HepG2 (cell line): Measurements from ENCODE around the gene CAMTA1. TPM values are rescaled to one million over a fixed set of nuclear protein-coding genes. Genes with fewer than 3 reads are reported as not detected.
A peak's percentile ranks its signal among the peaks of the same experiment; 100 is the strongest.

Experiments
- ATAC-seq: fragments of 200-7000 bp; cut with Tn5 transposase; 3 replicates; pipeline ENCODE4 v1.9.1; 2020; ENCODE audit warnings: mild to moderate bottlenecking, moderate library complexity
- BruUV-seq: library from RNA; stranded (reverse); fragments of 400-500 nt; replicated peaks from 2 replicates; lab custom pipeline; 2021; lab: Mats Ljungman, UMichigan
- CTCF ChIA-PET: fragments of 300-600 bp; formaldehyde crosslinking; extraction: SDS; loops from one replicate; lab custom pipeline; 2021; ENCODE audit warnings: low total read pairs, inconsistent platforms, low intra/inter-chr PET ratio; lab: Yijun Ruan, JAX
- POLR2A ChIA-PET: fragments of 350-600 bp; sonication (Branson Sonifier 250); formaldehyde crosslinking; loops from one replicate; lab custom pipeline; 2020; ENCODE audit warnings: antibody characterized with exemption, inconsistent platforms; lab: Yijun Ruan, JAX
- DNase-seq: peaks from one replicate; pipeline ENCODE4 v3.0.0-alpha.2; 2015; ENCODE audit warnings: low spot score
- FAIRE-seq: peaks from 3 replicates; lab custom pipeline; 2011; peaks lifted over from hg19 to GRCh38; lab: Jason Lieb, UNC
- H2AFZ ChIP-seq: one replicate; pipeline ENCODE4 v1.6.1; 2011; ENCODE audit warnings: low read length, inconsistent platforms
- H3K27ac ChIP-seq: fragments of 300-600 bp; 3 replicates; pipeline ENCODE4 v1.8.0; 2011; ENCODE audit warnings: mixed run types, mild to moderate bottlenecking, mixed read lengths, low read length, inconsistent platforms; ENCODE audit not compliant: insufficient read depth; ENCODE audit errors: extremely low read length
- H3K27me3 ChIP-seq, 2 experiments: fragments of 200-600 bp in 1 of 2; 2 replicates in 1 of 2; 3 replicates in 1 of 2; pipeline versions ENCODE4 v1.6.0 to v1.8.0; 2011; ENCODE audit warnings: low read length in 2 of 2, mild to moderate bottlenecking in 2 of 2, moderate library complexity in 2 of 2, inconsistent platforms in 1 of 2; ENCODE audit not compliant: insufficient read depth in 2 of 2, control insufficient read depth in 1 of 2
- H3K36me3 ChIP-seq, 2 experiments: fragments of 200-600 bp in 1 of 2; replicated peaks in 1 of 2; 2 replicates in 1 of 2; 3 replicates in 1 of 2; pipeline versions ENCODE4 v1.5.1 to v1.8.0; 2011; ENCODE audit warnings: low read length in 2 of 2, inconsistent platforms in 1 of 2; ENCODE audit not compliant: insufficient read depth in 2 of 2, control insufficient read depth in 1 of 2
- H3K4me1 ChIP-seq: 2 replicates; pipeline ENCODE4 v1.5.1; 2012; ENCODE audit warnings: low read length, inconsistent platforms; ENCODE audit not compliant: insufficient read depth
- H3K4me2 ChIP-seq: 2 replicates; pipeline ENCODE4 v1.6.0; 2011; ENCODE audit warnings: low read depth, low read length, inconsistent platforms
- H3K4me3 ChIP-seq, 3 experiments: fragments of 200-600 bp in 1 of 3; sonication (generic), shearing (Covaris generic) in 1 of 3; replicated peaks in 1 of 3; 2 replicates each; pipeline ENCODE4 v1.5.1; 2011 to 2016; ENCODE audit warnings: low read length in 3 of 3, inconsistent platforms in 2 of 3, low read depth in 2 of 3, mild to moderate bottlenecking in 2 of 3, control low read depth in 1 of 3, mixed read lengths in 1 of 3; ENCODE audit not compliant: insufficient read depth in 1 of 3
- H3K79me2 ChIP-seq: one replicate; pipeline ENCODE4 v1.6.1; 2011; ENCODE audit warnings: low read length, inconsistent platforms; ENCODE audit not compliant: insufficient read depth
- H3K9ac ChIP-seq: 2 replicates; pipeline ENCODE4 v1.6.0; 2011; ENCODE audit warnings: mild to moderate bottlenecking, low read depth, low read length, inconsistent platforms; ENCODE audit not compliant: insufficient read depth
- H3K9me3 ChIP-seq: 2 replicates; pipeline ENCODE4 v1.5.1; 2012; ENCODE audit warnings: mild to moderate bottlenecking, low read length
- H4K20me1 ChIP-seq: 2 replicates; pipeline ENCODE4 v1.6.0; 2011; ENCODE audit warnings: inconsistent platforms, mild to moderate bottlenecking, low read length, moderate library complexity; ENCODE audit not compliant: insufficient read depth
- ARNT ChIP-seq: fragments of 450-650 bp; IDR thresholded peaks from 2 replicates; pipeline ENCODE4 v1.6.1; 2017
- GABPB1 ChIP-seq: IDR thresholded peaks from 2 replicates; pipeline ENCODE4 v1.6.1; 2016; ENCODE audit warnings: mild to moderate bottlenecking, missing genetic modification reagents, moderate library complexity, missing compliant biosample characterization
- HMG20B ChIP-seq: conservative IDR thresholded peaks from 2 replicates; pipeline ENCODE4 v1.6.1; 2016; ENCODE audit warnings: missing genetic modification reagents, missing compliant biosample characterization
- MAF1 ChIP-seq: sonication (generic); formaldehyde crosslinking; IDR thresholded peaks from 2 replicates; pipeline ENCODE4 v1.5.0; 2020; ENCODE audit warnings: missing genetic modification reagents, borderline replicate concordance
- MIXL1 ChIP-seq: IDR thresholded peaks from 2 replicates; pipeline ENCODE4 v1.6.1; 2016
- PCBP2 ChIP-seq: fragments of 200-400 bp; formaldehyde crosslinking; optimal IDR thresholded peaks from 2 replicates; pipeline ENCODE3; 2018; ENCODE audit warnings: low read length, low read depth; ENCODE audit not compliant: poor library complexity, severe bottlenecking
- PHF21A ChIP-seq: sonication (generic); formaldehyde crosslinking; IDR thresholded peaks from 2 replicates; pipeline ENCODE4 v1.5.0; 2020; ENCODE audit warnings: mild to moderate bottlenecking, missing genetic modification reagents
- POGZ ChIP-seq: sonication (generic); formaldehyde crosslinking; IDR thresholded peaks from 2 replicates; pipeline ENCODE4 v1.4.0; 2020; ENCODE audit warnings: mild to moderate bottlenecking, missing genetic modification reagents
- SMARCC2 ChIP-seq: fragments of 450-650 bp; IDR thresholded peaks from 2 replicates; pipeline ENCODE4 v1.6.1; 2017; ENCODE audit warnings: antibody characterized with exemption, mild to moderate bottlenecking
- SOX13 ChIP-seq, 3 experiments: fragments of 450-650 bp in 1 of 3; sonication (generic) in 1 of 3; formaldehyde crosslinking in 1 of 3; IDR thresholded peaks in 2 of 3; conservative IDR thresholded peaks in 1 of 3; 2 replicates each; pipeline versions ENCODE4 v1.5.0 to v1.6.1; 2016 to 2020; ENCODE audit warnings: antibody characterized with exemption in 1 of 3, mild to moderate bottlenecking in 1 of 3, missing compliant biosample characterization in 1 of 3, missing genetic modification reagents in 1 of 3, moderate library complexity in 1 of 3
- ZBTB2 ChIP-seq: sonication (generic); formaldehyde crosslinking; IDR thresholded peaks from 2 replicates; pipeline ENCODE4 v1.8.0; 2022; ENCODE audit warnings: low read depth, missing genetic modification reagents
- ZBTB42 ChIP-seq: sonication (generic); formaldehyde crosslinking; IDR thresholded peaks from 2 replicates; pipeline ENCODE4 v1.5.0; 2020; ENCODE audit warnings: mild to moderate bottlenecking, missing genetic modification reagents
- ZNF24 ChIP-seq: fragments of 450-650 bp; IDR thresholded peaks from 2 replicates; pipeline ENCODE4 v1.6.1; 2017; ENCODE audit warnings: antibody characterized with exemption, mild to moderate bottlenecking
- ZNF260 ChIP-seq: sonication (generic); formaldehyde crosslinking; IDR thresholded peaks from 2 replicates; pipeline ENCODE4 v1.4.0; 2020; ENCODE audit warnings: missing genetic modification reagents, low read depth, mild to moderate bottlenecking, borderline replicate concordance
- ZNF709 ChIP-seq: sonication (generic); formaldehyde crosslinking; IDR thresholded peaks from 2 replicates; pipeline ENCODE4 v1.5.0; 2020; ENCODE audit warnings: mild to moderate bottlenecking, missing genetic modification reagents
- ZNF781 ChIP-seq: sonication (generic); formaldehyde crosslinking; IDR thresholded peaks from 2 replicates; pipeline ENCODE4 v1.5.1; 2020; ENCODE audit warnings: borderline replicate concordance, mild to moderate bottlenecking, missing genetic modification reagents; ENCODE audit errors: not compliant biosample characterization
- ZNF841 ChIP-seq: sonication (generic); formaldehyde crosslinking; IDR thresholded peaks from 2 replicates; pipeline ENCODE4 v1.8.1; 2023; ENCODE audit warnings: missing genetic modification reagents, borderline replicate concordance
- WGBS: methylation state at CpG from one replicate; pipeline ENCODE4 v1.1.6; 2017; ENCODE audit warnings: low lambda C conversion rate; 5-methylcytosine and 5-hydroxymethylcytosine counted together
- in situ Hi-C: cut with HindIII; loops from 2 replicates; pipeline ENCODE4 v1.10.0; 2017; ENCODE audit warnings: low pct_unique_long_range_greater_than_20kb; ENCODE audit not compliant: extremely low pct_ligation_motif_present
- intact Hi-C: fragments of 100-400 bp; cut with micrococcal nuclease; formaldehyde crosslinking; loops from one replicate; pipeline ENCODE4 v1.10.0; 2022; ENCODE audit not compliant: unreplicated experiment
- polyA plus RNA-seq, 8 experiments: library from polyadenylated mRNA; depleted of rRNA in 3 of 8; stranded (reverse) in 7 of 8; unstranded in 1 of 8; fragments of >200 nt; fragmentation: Illumina TruSeq in 4 of 8; extraction: Trizol in 4 of 8; gene quantifications; 2 replicates each; pipeline versions ENCODE4 v1.2.1 to v1.2.3, GENCODE V29; 2011 to 2016; ENCODE audit warnings: low read depth in 4 of 8, missing spikeins in 1 of 8, mixed read lengths in 1 of 8; ENCODE audit not compliant: insufficient read depth in 1 of 8
- total RNA-seq, 5 experiments: library from RNA; depleted of rRNA; stranded (reverse); fragments of >200 nt; fragmentation: Illumina TruSeq; extraction: Trizol; gene quantifications; 2 replicates each; pipeline ENCODE4 v1.2.3, GENCODE V29; 2016; ENCODE audit warnings: low read depth in 1 of 5
- TF ChIP-seq, protein P1 (sequence below): sonication (generic); IDR thresholded peaks from 2 replicates; pipeline ENCODE4 v1.6.1; 2016; ENCODE audit warnings: low read depth, borderline replicate concordance
- TF ChIP-seq, protein P2 (sequence below): sonication (generic); formaldehyde crosslinking; IDR thresholded peaks from 2 replicates; pipeline ENCODE4 v1.5.0; 2020; ENCODE audit warnings: mild to moderate bottlenecking, missing genetic modification reagents, moderate library complexity
- TF ChIP-seq, protein P3 (sequence below): sonication (generic); formaldehyde crosslinking; IDR thresholded peaks from 2 replicates; pipeline ENCODE4 v1.4.0; 2020; ENCODE audit warnings: missing genetic modification reagents, borderline replicate concordance

The CAMTA1 gene
- total and polyA plus RNA-seq, 2 of the 13 experiments (the other 11 are each of a cell fraction or from before 2014, with no cell fraction given), result 25.0 to 36.4 TPM

GRCh38 chr1:7717748-7718368 is 932.6 kb downstream of the CAMTA1 start:
- BruUV-seq, result no TSS peak
- Histone ChIP-seq H3K27ac (no peak overlapping the region), H3K4me2 (no peak overlapping the region), H3K36me3 (no peaks in the 10 kb centered on the region), H3K4me1 (peaks cover 23% of the 10 kb centered on the region), H3K9me3 (no peaks in the 10 kb centered on the region), H3K79me2 (no peaks in the 10 kb centered on the region), H2AFZ (no peak overlapping the region), H3K9ac (no peak overlapping the region), H3K4me3 (no peak overlapping the region), H3K27me3 (no peaks in the 10 kb centered on the region), H4K20me1 (no peaks in the 10 kb centered on the region)
- ATAC-seq (no peak; the same call in 2 of the 3 replicates), FAIRE-seq (no peak), DNase-seq (peak; percentile 34)
- WGBS, result 84% methylated on average over 22 of the region's 22 CpGs
- intact Hi-C loops, result no loop called here
- POLR2A ChIA-PET, result interaction anchor here (1.3 to 1.4 kb wide), 2 partner anchors 13 to 37 kb away, joined by 4 to 6 read pairs; no protein-coding TSS in a partner anchor
- CTCF ChIA-PET, result no interaction called here
- in situ Hi-C loops, result loop anchor here (5.0 kb wide), 1 partner anchor 46 kb away; no protein-coding TSS in a partner anchor
- TF ChIP-seq, protein P1, sequence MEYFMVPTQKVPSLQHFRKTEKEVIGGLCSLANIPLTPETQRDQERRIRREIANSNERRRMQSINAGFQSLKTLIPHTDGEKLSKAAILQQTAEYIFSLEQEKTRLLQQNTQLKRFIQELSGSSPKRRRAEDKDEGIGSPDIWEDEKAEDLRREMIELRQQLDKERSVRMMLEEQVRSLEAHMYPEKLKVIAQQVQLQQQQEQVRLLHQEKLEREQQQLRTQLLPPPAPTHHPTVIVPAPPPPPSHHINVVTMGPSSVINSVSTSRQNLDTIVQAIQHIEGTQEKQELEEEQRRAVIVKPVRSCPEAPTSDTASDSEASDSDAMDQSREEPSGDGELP, result no peak
- no peak for TF ChIP-seq SMARCC2
- TF ChIP-seq HMG20B, result no peak
- no peak for TF ChIP-seq ARNT
- no peak for TF ChIP-seq ZNF260 (CRISPR knock-in tag)
- 0 out of 2 replicates have a peak, but pooled peaks have one; percentile 57 for TF ChIP-seq ZNF24
- TF ChIP-seq PCBP2, result no peak
- TF ChIP-seq, protein P2, sequence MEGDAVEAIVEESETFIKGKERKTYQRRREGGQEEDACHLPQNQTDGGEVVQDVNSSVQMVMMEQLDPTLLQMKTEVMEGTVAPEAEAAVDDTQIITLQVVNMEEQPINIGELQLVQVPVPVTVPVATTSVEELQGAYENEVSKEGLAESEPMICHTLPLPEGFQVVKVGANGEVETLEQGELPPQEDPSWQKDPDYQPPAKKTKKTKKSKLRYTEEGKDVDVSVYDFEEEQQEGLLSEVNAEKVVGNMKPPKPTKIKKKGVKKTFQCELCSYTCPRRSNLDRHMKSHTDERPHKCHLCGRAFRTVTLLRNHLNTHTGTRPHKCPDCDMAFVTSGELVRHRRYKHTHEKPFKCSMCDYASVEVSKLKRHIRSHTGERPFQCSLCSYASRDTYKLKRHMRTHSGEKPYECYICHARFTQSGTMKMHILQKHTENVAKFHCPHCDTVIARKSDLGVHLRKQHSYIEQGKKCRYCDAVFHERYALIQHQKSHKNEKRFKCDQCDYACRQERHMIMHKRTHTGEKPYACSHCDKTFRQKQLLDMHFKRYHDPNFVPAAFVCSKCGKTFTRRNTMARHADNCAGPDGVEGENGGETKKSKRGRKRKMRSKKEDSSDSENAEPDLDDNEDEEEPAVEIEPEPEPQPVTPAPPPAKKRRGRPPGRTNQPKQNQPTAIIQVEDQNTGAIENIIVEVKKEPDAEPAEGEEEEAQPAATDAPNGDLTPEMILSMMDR (CRISPR knock-in tag), result no peak
- TF ChIP-seq POGZ, result peak; percentile 39; the same call in 1 of the 2 replicates
- no peak for TF ChIP-seq ZNF781 (CRISPR knock-in tag)
- TF ChIP-seq, protein P3, sequence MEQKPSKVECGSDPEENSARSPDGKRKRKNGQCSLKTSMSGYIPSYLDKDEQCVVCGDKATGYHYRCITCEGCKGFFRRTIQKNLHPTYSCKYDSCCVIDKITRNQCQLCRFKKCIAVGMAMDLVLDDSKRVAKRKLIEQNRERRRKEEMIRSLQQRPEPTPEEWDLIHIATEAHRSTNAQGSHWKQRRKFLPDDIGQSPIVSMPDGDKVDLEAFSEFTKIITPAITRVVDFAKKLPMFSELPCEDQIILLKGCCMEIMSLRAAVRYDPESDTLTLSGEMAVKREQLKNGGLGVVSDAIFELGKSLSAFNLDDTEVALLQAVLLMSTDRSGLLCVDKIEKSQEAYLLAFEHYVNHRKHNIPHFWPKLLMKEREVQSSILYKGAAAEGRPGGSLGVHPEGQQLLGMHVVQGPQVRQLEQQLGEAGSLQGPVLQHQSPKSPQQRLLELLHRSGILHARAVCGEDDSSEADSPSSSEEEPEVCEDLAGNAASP, result no peak
- no peak for TF ChIP-seq ZBTB42 (CRISPR knock-in tag)
- no peak for TF ChIP-seq MAF1 (CRISPR knock-in tag)
- no peak for TF ChIP-seq SOX13 (IDR thresholded peaks at IDR 0.05)
- no peak for TF ChIP-seq SOX13 (CRISPR knock-in tag; conservative IDR thresholded peaks at IDR 0.05 in 1 of 2, IDR thresholded peaks at IDR 0.05 in 1 of 2)
- no peak for TF ChIP-seq ZBTB2 (CRISPR knock-in tag)
- TF ChIP-seq ZNF841 (CRISPR knock-in tag), result no peak
- no peak for TF ChIP-seq ZNF709 (CRISPR knock-in tag)
- no peak for TF ChIP-seq PHF21A (CRISPR knock-in tag)
- TF ChIP-seq MIXL1 (CRISPR knock-in tag), result no peak
- no peak for TF ChIP-seq GABPB1 (CRISPR knock-in tag)
